ENCODE data around the gene ANKHD1. TPM values are rescaled to one million over a fixed set of nuclear protein-coding genes. Genes with fewer than 3 reads are reported as not detected.
"Not testable (repeated sequence)": the region's sequence is repeated elsewhere in the genome, so short reads cannot be mapped to it uniquely, and the experiment has no call there.

Gene ANKHD1
- total and polyA plus RNA-seq, 5 donors = 36.1 to 69.1 (median 60.7) TPM

- H3K27ac ChIP-seq (ENCODE audit: low read length) = peak overlapping the region; percentile 92
- ATAC-seq (peak; percentile 89 to 90), DNase-seq (peak; percentile 91 to 96 (median 94))
- under 1% methylated on average over 54 of the region's 54 CpGs for WGBS
- intact Hi-C loops (cut with DNase I) = loop anchor here in 1 of 4 donors (10.0 kb wide), 1 partner anchor 244 kb away; the partner anchor contains the start of genes IK and NDUFA2
- H3K4me1 ChIP-seq (ENCODE audit: control insufficient read depth, insufficient read depth, low read length) = peaks cover 8% of the 10 kb centered on the region
- peak overlapping the region; percentile 84 for H3K4me3 ChIP-seq (ENCODE audit: low read length)
- H3K9me3 ChIP-seq (ENCODE audit: control insufficient read depth, low read length) = no peaks in the 10 kb centered on the region
- H3K27me3 ChIP-seq (ENCODE audit: control insufficient read depth, insufficient read depth) = no peaks in the 10 kb centered on the region
Measured at GRCh38 chr5:140400730-140401361, 787 bp upstream of the ANKHD1 start.

- Histone ChIP-seq H3K4me3 (ENCODE audit: low read length) (peak overlapping the region; percentile 73), H3K9me3 (ENCODE audit: control insufficient read depth, low read length) (no peaks in the 10 kb centered on the region), H3K27ac (ENCODE audit: low read length) (peak overlapping the region; percentile 95), H3K4me1 (ENCODE audit: control insufficient read depth, insufficient read depth, low read length) (peaks cover 8% of the 10 kb centered on the region), H3K27me3 (ENCODE audit: control insufficient read depth, insufficient read depth) (no peaks in the 10 kb centered on the region)
- intact Hi-C loops (cut with DNase I) = loop anchor here in 1 of 4 donors (10.0 kb wide), 1 partner anchor 242 kb away; the partner anchor contains the start of genes IK and NDUFA2
- DNase-seq (peak in 2 of 3 donors; percentile 55 to 74), ATAC-seq (peak; percentile 0 to 6)
- WGBS = 5% methylated on average over 36 of the region's 36 CpGs
Measured at GRCh38 chr5:140402258-140403074, 833 bp downstream of the ANKHD1 start.

GRCh38 chr5:140403613-140404012 lies 2.0 kb downstream of the ANKHD1 start:
- H3K27ac ChIP-seq (ENCODE audit: low read length) = no peak overlapping the region
- H3K4me3 ChIP-seq (ENCODE audit: low read length) = peak overlapping the region; percentile 73
- H3K27me3 ChIP-seq (ENCODE audit: control insufficient read depth, insufficient read depth) = no peaks in the 10 kb centered on the region
- no peak for DNase-seq
- WGBS = 70% methylated on average over 5 of the region's 5 CpGs
- no peak for ATAC-seq
- intact Hi-C loops (cut with DNase I) = loop anchor here in 1 of 4 donors (10.0 kb wide), 1 partner anchor 241 kb away; the partner anchor contains the start of genes IK and NDUFA2
- no peaks in the 10 kb centered on the region for H3K9me3 ChIP-seq (ENCODE audit: control insufficient read depth, low read length)
- H3K4me1 ChIP-seq (ENCODE audit: control insufficient read depth, insufficient read depth, low read length) = peaks cover 10% of the 10 kb centered on the region

GRCh38 chr5:140408750-140409241 lies 7.2 kb downstream of the ANKHD1 start:
- peak; percentile 33 for ATAC-seq
- no peak overlapping the region for H3K27ac ChIP-seq (ENCODE audit: low read length)
- no peaks in the 10 kb centered on the region for H3K27me3 ChIP-seq (ENCODE audit: control insufficient read depth, insufficient read depth)
- intact Hi-C loops (cut with DNase I) = loop anchor here in 1 of 4 donors (10.0 kb wide), 1 partner anchor 236 kb away; the partner anchor contains the start of genes IK and NDUFA2
- WGBS = 37% methylated on average over 4 of the region's 4 CpGs
- H3K4me1 ChIP-seq (ENCODE audit: control insufficient read depth, insufficient read depth, low read length) = peaks cover 4% of the 10 kb centered on the region
- DNase-seq = no peak
- H3K9me3 ChIP-seq (ENCODE audit: control insufficient read depth, low read length) = no peaks in the 10 kb centered on the region
- no peak overlapping the region for H3K4me3 ChIP-seq (ENCODE audit: low read length)

GRCh38 chr5:140413230-140413629 lies 11.6 kb downstream of the ANKHD1 start:
- DNase-seq = no peak
- Histone ChIP-seq H3K9me3 (ENCODE audit: control insufficient read depth, low read length) (no peaks in the 10 kb centered on the region), H3K27me3 (ENCODE audit: control insufficient read depth, insufficient read depth) (no peaks in the 10 kb centered on the region), H3K27ac (ENCODE audit: low read length) (no peak overlapping the region), H3K4me1 (ENCODE audit: control insufficient read depth, insufficient read depth, low read length) (peaks cover 4% of the 10 kb centered on the region), H3K4me3 (ENCODE audit: low read length) (no peak overlapping the region)
- WGBS = 61% methylated on average over 1 of the region's 1 CpG
- intact Hi-C loops (cut with DNase I) = no loop called here
- ATAC-seq = no peak

GRCh38 chr5:140417235-140417634 lies 15.6 kb downstream of the ANKHD1 start:
- Histone ChIP-seq H3K9me3 (ENCODE audit: control insufficient read depth, low read length) (no peaks in the 10 kb centered on the region), H3K27me3 (ENCODE audit: control insufficient read depth, insufficient read depth) (no peaks in the 10 kb centered on the region), H3K4me3 (ENCODE audit: low read length) (no peak overlapping the region), H3K27ac (ENCODE audit: low read length) (no peak overlapping the region), H3K4me1 (ENCODE audit: control insufficient read depth, insufficient read depth, low read length) (peaks cover 5% of the 10 kb centered on the region)
- 95% methylated on average over 2 of the region's 2 CpGs for WGBS
- no peak for DNase-seq
- ATAC-seq = no peak
- intact Hi-C loops (cut with DNase I) = no loop called here

GRCh38 chr5:140418862-140419520 lies 17.4 kb downstream of the ANKHD1 start:
- Histone ChIP-seq H3K27ac (ENCODE audit: low read length) (no peak overlapping the region), H3K9me3 (ENCODE audit: control insufficient read depth, low read length) (no peaks in the 10 kb centered on the region), H3K4me1 (ENCODE audit: control insufficient read depth, insufficient read depth, low read length) (peaks cover 5% of the 10 kb centered on the region), H3K4me3 (ENCODE audit: low read length) (no peak overlapping the region), H3K27me3 (ENCODE audit: control insufficient read depth, insufficient read depth) (no peaks in the 10 kb centered on the region)
- 98% methylated on average over 1 of the region's 1 CpG for WGBS
- ATAC-seq (no peak), DNase-seq (no peak)
- intact Hi-C loops (cut with DNase I) = no loop called here

GRCh38 chr5:140420226-140420570 lies 18.6 kb downstream of the ANKHD1 start:
- Histone ChIP-seq H3K4me3 (ENCODE audit: low read length) (no peak overlapping the region), H3K9me3 (ENCODE audit: control insufficient read depth, low read length) (no peaks in the 10 kb centered on the region), H3K27me3 (ENCODE audit: control insufficient read depth, insufficient read depth) (no peaks in the 10 kb centered on the region), H3K27ac (ENCODE audit: low read length) (no peak overlapping the region), H3K4me1 (ENCODE audit: control insufficient read depth, insufficient read depth, low read length) (peaks cover 8% of the 10 kb centered on the region)
- intact Hi-C loops (cut with DNase I) = no loop called here
- 96% methylated on average over 4 of the region's 4 CpGs for WGBS
- ATAC-seq = no peak
- DNase-seq = no peak

GRCh38 chr5:140420665-140421361 lies 19.2 kb downstream of the ANKHD1 start:
- Histone ChIP-seq H3K27me3 (ENCODE audit: control insufficient read depth, insufficient read depth) (no peaks in the 10 kb centered on the region), H3K27ac (ENCODE audit: low read length) (no peak overlapping the region), H3K9me3 (ENCODE audit: control insufficient read depth, low read length) (no peaks in the 10 kb centered on the region), H3K4me1 (ENCODE audit: control insufficient read depth, insufficient read depth, low read length) (peaks cover 8% of the 10 kb centered on the region), H3K4me3 (ENCODE audit: low read length) (no peak overlapping the region)
- intact Hi-C loops (cut with DNase I) = no loop called here
- no peak for ATAC-seq
- no peak for DNase-seq
- WGBS = 93% methylated on average over 5 of the region's 5 CpGs

GRCh38 chr5:140421375-140421774 lies 19.7 kb downstream of the ANKHD1 start:
- H3K27ac ChIP-seq (ENCODE audit: low read length); intact Hi-C loops (cut with DNase I); H3K9me3 ChIP-seq (ENCODE audit: control insufficient read depth, low read length); ATAC-seq; H3K27me3 ChIP-seq (ENCODE audit: control insufficient read depth, insufficient read depth); H3K4me3 ChIP-seq (ENCODE audit: low read length); DNase-seq; H3K4me1 ChIP-seq (ENCODE audit: control insufficient read depth, insufficient read depth, low read length): not testable (repeated sequence)
- WGBS = 79% methylated on average over 7 of the region's 7 CpGs
